Thoracic aorta (tissue), 2 donors: Measurements from ENCODE around the gene LRRC40. TPM values are rescaled to one million over a fixed set of nuclear protein-coding genes. Genes with fewer than 3 reads are reported as not detected.

Experiments
- ATAC-seq: fragments of 150-250 bp; one replicate; pipeline ENCODE4 v1.8.0; 2017; ENCODE audit warnings: low read depth; ENCODE audit not compliant: insufficient number of reproducible peaks, low FRiP score
- DNase-seq: peaks from one replicate; pipeline ENCODE4 v3.0.0-alpha.2; 2020; ENCODE audit warnings: low spot score
- H3K27ac ChIP-seq, 2 donors: fragments of 200-600 bp; sonication (generic); 1 replicate in 1 of 2; 2 replicates in 1 of 2; pipeline ENCODE4 v1.5.1; 2016; ENCODE audit warnings: mild to moderate bottlenecking in 2 of 2, moderate library complexity in 2 of 2
- H3K27me3 ChIP-seq: fragments of 200-600 bp; sonication (generic); replicated peaks from 2 replicates; pipeline ENCODE4 v1.6.0; 2016; ENCODE audit warnings: mild to moderate bottlenecking; ENCODE audit not compliant: insufficient read depth
- H3K36me3 ChIP-seq: fragments of 200-600 bp; sonication (generic); one replicate; pipeline ENCODE4 v1.5.1; 2016
- H3K4me1 ChIP-seq, 2 donors: fragments of 200-600 bp; sonication (generic); 1 replicate in 1 of 2; 2 replicates in 1 of 2; pipeline versions ENCODE4 v1.5.1 to v1.6.0; 2016; ENCODE audit warnings: low read depth in 2 of 2, mild to moderate bottlenecking in 1 of 2; ENCODE audit not compliant: control insufficient read depth in 1 of 2
- H3K4me3 ChIP-seq: fragments of 200-600 bp; sonication (generic); 2 replicates; pipeline ENCODE4 v1.5.1; 2016; ENCODE audit warnings: mild to moderate bottlenecking
- H3K9me3 ChIP-seq: fragments of 200-600 bp; sonication (generic); 2 replicates; pipeline ENCODE4 v1.5.1; 2016
- CTCF ChIP-seq: fragments of 200-600 bp; sonication (generic); IDR thresholded peaks from one replicate; pipeline ENCODE4 v1.5.1; 2019; ENCODE audit warnings: antibody characterized with exemption
- total RNA-seq, 2 donors: library from RNA; depleted of rRNA; stranded (reverse); fragments of >200 nt; gene quantifications; one replicate each; pipeline versions ENCODE4 v1.1.0 to v1.2.3, GENCODE V29; 2016

Gene LRRC40
- total RNA-seq, 2 donors from 2014 or later = 8.8 to 12.4 TPM

GRCh38 chr1:70169018-70169839, 36.1 kb downstream of the LRRC40 start:
- no peaks in the 10 kb centered on the region for H3K27me3 ChIP-seq
- no peak overlapping the region for H3K4me3 ChIP-seq
- no peak for DNase-seq
- no peak for TF ChIP-seq CTCF
- no peak for ATAC-seq
- H3K36me3 ChIP-seq = peaks cover 3% of the 10 kb centered on the region
- H3K27ac ChIP-seq = no peak overlapping the region
- no peaks in the 10 kb centered on the region for H3K9me3 ChIP-seq
- H3K4me1 ChIP-seq = no peaks in the 10 kb centered on the region

GRCh38 chr1:70168283-70168682, 37.1 kb downstream of the LRRC40 start:
- Histone ChIP-seq H3K27ac (no peak overlapping the region), H3K4me1 (no peaks in the 10 kb centered on the region), H3K9me3 (no peaks in the 10 kb centered on the region), H3K36me3 (peaks cover 3% of the 10 kb centered on the region), H3K27me3 (no peaks in the 10 kb centered on the region), H3K4me3 (no peak overlapping the region)
- ATAC-seq = no peak
- no peak for DNase-seq
- no peak for TF ChIP-seq CTCF

- no peak for ATAC-seq
- Histone ChIP-seq H3K4me3 (no peak overlapping the region), H3K9me3 (no peaks in the 10 kb centered on the region), H3K27me3 (no peaks in the 10 kb centered on the region), H3K27ac (no peak overlapping the region), H3K36me3 (peaks cover 6% of the 10 kb centered on the region), H3K4me1 (no peaks in the 10 kb centered on the region)
- no peak for DNase-seq
- no peak for TF ChIP-seq CTCF
Measured at GRCh38 chr1:70164350-70164749, 41.0 kb downstream of the LRRC40 start.

GRCh38 chr1:70156529-70157120, 48.8 kb downstream of the LRRC40 start:
- Histone ChIP-seq H3K27me3 (no peaks in the 10 kb centered on the region), H3K4me3 (no peak overlapping the region), H3K4me1 (no peaks in the 10 kb centered on the region), H3K36me3 (peaks cover 6% of the 10 kb centered on the region), H3K9me3 (no peaks in the 10 kb centered on the region), H3K27ac (no peak overlapping the region)
- TF ChIP-seq CTCF = no peak
- DNase-seq = no peak
- ATAC-seq = no peak

GRCh38 chr1:70153739-70154138, 51.6 kb downstream of the LRRC40 start:
- H3K4me1 ChIP-seq = no peaks in the 10 kb centered on the region
- H3K27ac ChIP-seq = no peak overlapping the region
- no peak for ATAC-seq
- no peak for DNase-seq
- H3K4me3 ChIP-seq = no peak overlapping the region
- H3K36me3 ChIP-seq = no peaks in the 10 kb centered on the region
- H3K9me3 ChIP-seq = no peaks in the 10 kb centered on the region
- no peak for TF ChIP-seq CTCF
- no peaks in the 10 kb centered on the region for H3K27me3 ChIP-seq
